Neutrophil (primary cell): Measurements from ENCODE around the gene HSP90B1.

Experiments
- H3K27ac ChIP-seq: fragments of 200-600 bp; sonication (generic); 2 replicates; pipeline ENCODE4 v1.5.1; 2016; ENCODE audit warnings: mild to moderate bottlenecking, moderate library complexity
- H3K27me3 ChIP-seq: fragments of 200-600 bp; sonication (generic); 2 replicates; pipeline ENCODE4 v1.6.0; 2016; ENCODE audit warnings: mild to moderate bottlenecking
- H3K36me3 ChIP-seq: fragments of 200-600 bp; sonication (generic); 2 replicates; pipeline ENCODE4 v1.5.1; 2017
- H3K4me1 ChIP-seq, 2 experiments: fragments of 200-600 bp in 1 of 2; sonication (generic) in 1 of 2; 1 replicate in 1 of 2; 2 replicates in 1 of 2; pipeline versions ENCODE4 v1.5.1 to v1.6.1; 2013 to 2016; ENCODE audit warnings: low read depth in 1 of 2, low read length in 1 of 2, mild to moderate bottlenecking in 1 of 2, moderate library complexity in 1 of 2; ENCODE audit not compliant: control insufficient read depth in 1 of 2, insufficient read depth in 1 of 2
- H3K4me3 ChIP-seq, 2 experiments: fragments of 200-600 bp in 1 of 2; sonication (generic) in 1 of 2; 1 replicate in 1 of 2; 2 replicates in 1 of 2; pipeline ENCODE4 v1.5.1; 2013 to 2016; ENCODE audit warnings: low read depth in 1 of 2, low read length in 1 of 2, mild to moderate bottlenecking in 1 of 2, moderate library complexity in 1 of 2
- H3K9me3 ChIP-seq: fragments of 200-600 bp; sonication (generic); 2 replicates; pipeline ENCODE4 v1.5.1; 2016
- TF ChIP-seq, protein P1 (sequence below): fragments of 200-600 bp; sonication (generic); IDR thresholded peaks from 2 replicates; pipeline ENCODE4 v1.5.1; 2016; ENCODE audit warnings: antibody characterized with exemption

The HSP90B1 gene

DNA sequence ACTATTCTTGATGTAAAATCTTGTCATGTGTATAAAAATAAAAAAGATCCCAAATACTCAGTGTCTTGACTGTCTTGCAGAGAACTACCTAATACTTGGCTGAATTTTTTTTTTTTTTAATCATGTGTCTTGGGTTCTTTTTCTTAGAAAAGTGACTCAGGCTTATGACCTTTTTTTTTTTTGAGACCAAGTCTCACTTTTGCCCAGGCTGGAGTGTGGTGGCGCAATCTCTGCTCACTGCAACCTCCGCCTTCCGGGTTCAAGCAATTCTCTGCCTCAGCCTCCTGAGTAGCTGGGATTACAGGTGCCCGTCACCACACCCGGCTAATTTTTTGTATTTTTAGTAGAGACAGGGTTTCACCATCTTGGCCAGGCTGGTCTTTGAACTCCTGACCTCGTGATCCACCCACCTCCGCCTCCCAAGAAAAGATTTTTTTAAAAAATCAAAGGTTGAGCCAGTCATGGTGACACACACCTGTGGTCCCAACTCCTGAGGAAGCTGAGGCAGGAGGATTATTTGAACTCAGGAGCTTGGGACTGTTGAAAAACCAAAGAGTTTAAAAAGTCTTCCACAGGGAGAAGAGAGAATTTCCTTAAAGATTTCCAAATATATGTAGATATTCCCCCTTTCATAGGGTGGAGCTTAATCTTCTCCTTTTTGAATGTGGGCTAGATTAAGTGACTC, 17.8 kb downstream of the HSP90B1 start:
- TF ChIP-seq, protein P1, sequence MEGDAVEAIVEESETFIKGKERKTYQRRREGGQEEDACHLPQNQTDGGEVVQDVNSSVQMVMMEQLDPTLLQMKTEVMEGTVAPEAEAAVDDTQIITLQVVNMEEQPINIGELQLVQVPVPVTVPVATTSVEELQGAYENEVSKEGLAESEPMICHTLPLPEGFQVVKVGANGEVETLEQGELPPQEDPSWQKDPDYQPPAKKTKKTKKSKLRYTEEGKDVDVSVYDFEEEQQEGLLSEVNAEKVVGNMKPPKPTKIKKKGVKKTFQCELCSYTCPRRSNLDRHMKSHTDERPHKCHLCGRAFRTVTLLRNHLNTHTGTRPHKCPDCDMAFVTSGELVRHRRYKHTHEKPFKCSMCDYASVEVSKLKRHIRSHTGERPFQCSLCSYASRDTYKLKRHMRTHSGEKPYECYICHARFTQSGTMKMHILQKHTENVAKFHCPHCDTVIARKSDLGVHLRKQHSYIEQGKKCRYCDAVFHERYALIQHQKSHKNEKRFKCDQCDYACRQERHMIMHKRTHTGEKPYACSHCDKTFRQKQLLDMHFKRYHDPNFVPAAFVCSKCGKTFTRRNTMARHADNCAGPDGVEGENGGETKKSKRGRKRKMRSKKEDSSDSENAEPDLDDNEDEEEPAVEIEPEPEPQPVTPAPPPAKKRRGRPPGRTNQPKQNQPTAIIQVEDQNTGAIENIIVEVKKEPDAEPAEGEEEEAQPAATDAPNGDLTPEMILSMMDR, result no peak
- Histone ChIP-seq H3K4me1 (no peaks in the 10 kb centered on the region), H3K36me3 (peaks cover 93% of the 10 kb centered on the region), H3K27me3 (no peaks in the 10 kb centered on the region), H3K9me3 (no peaks in the 10 kb centered on the region), H3K27ac (no peak overlapping the region), H3K4me3 (no peak overlapping the region)

DNA sequence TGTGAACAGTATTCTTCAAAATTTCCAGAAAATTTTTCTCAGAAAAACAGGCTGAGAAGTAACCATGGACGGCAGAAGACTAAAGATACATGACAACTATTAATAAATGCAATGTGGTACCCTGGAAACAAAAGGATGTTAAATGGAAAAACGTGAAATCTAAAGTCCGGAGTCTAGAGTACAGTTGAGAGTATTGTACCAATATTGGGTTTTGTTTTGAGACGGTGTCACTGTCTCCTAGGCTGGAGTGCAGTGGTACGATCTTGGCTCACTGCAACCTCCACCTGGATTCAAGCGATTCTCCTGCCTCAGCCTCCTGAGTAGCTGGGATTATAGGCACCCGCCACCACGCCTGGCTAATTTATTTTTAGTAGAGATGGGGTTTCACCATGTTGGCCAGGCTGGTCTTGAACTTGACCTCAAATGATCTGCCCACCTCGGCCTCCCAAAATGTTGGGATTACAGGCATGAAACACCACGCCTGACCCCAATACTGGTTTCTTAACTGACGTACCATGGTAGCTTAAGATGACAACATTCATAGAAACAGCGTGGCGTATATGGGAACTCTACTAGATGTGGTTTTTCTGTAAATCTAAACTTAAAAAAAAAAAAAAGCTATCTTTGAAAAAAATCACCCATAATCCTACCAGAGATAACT, 18.7 kb downstream of the HSP90B1 start:
- Histone ChIP-seq H3K36me3 (peaks cover 93% of the 10 kb centered on the region), H3K9me3 (no peaks in the 10 kb centered on the region), H3K4me1 (no peaks in the 10 kb centered on the region), H3K27me3 (no peaks in the 10 kb centered on the region), H3K27ac (no peak overlapping the region), H3K4me3 (no peak overlapping the region)
- TF ChIP-seq, protein P1, result no peak

DNA sequence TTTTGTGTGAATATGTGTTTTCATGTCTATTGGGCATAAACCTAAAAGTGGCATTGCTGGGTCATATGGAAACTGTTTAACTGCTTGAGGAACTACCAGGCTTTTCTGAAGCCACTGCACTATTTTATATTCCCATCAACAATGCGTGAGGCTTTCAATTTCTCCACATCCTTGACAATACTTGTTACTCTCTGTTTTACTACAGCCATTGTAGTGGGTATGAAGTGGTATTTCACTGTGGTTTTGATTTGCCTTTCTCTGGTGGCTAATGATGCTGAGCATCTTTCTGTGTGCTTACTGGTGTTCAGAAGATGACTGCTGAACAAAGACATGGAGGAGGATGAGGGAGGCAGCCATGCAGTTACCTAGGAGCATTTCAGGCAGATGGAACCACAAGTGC, 22.3 kb downstream of the HSP90B1 start:
- H3K9me3 ChIP-seq, result no peaks in the 10 kb centered on the region
- H3K27me3 ChIP-seq, result no peaks in the 10 kb centered on the region
- TF ChIP-seq, protein P1, result no peak
- H3K27ac ChIP-seq, result no peak overlapping the region
- peaks cover 11 to 14% of the 10 kb centered on the region in 2 experiments for H3K4me1 ChIP-seq
- H3K36me3 ChIP-seq, result peaks cover 60% of the 10 kb centered on the region
- H3K4me3 ChIP-seq, result no peak overlapping the region

DNA sequence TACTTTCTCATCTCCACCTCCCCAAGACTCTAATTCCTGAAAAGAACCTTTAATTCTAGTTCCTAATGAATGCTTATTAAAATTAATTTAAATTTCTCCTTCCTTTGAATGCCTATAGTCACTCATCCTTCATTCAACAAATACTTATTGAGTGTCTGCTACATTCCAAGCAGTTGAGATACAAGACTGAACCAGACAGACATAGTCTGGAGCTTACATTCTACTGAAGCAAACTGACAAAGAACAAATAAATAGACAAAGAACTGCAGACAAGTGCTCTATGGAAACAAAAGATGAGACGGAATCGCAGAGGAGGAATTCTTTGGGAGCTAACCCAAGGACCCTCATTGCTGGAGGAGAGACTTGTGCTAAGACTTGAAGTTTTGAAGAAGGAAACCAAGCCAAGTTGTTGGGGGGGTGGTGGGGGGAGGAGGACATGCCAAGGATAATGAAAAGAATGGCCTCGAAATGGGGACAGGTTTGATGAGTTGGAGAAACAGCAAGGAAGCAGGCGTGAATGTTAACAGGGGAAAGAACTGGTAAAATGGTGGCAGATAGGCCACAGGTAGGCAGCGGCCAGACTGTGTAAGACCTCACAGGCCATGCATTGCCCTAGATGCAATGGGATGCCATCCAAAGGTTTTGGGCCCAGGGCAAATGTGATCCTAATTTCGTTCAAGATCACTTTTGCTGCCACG, 25.8 kb downstream of the HSP90B1 start:
- no peaks in the 10 kb centered on the region for H3K9me3 ChIP-seq
- H3K4me1 ChIP-seq, result peaks cover 13 to 16% of the 10 kb centered on the region in 2 experiments
- TF ChIP-seq, protein P1, result no peak
- H3K4me3 ChIP-seq, result peak overlapping the region; percentile 80 to 86
- H3K27ac ChIP-seq, result peak overlapping the region; percentile 80
- no peaks in the 10 kb centered on the region for H3K27me3 ChIP-seq
- H3K36me3 ChIP-seq, result peaks cover 31% of the 10 kb centered on the region

DNA sequence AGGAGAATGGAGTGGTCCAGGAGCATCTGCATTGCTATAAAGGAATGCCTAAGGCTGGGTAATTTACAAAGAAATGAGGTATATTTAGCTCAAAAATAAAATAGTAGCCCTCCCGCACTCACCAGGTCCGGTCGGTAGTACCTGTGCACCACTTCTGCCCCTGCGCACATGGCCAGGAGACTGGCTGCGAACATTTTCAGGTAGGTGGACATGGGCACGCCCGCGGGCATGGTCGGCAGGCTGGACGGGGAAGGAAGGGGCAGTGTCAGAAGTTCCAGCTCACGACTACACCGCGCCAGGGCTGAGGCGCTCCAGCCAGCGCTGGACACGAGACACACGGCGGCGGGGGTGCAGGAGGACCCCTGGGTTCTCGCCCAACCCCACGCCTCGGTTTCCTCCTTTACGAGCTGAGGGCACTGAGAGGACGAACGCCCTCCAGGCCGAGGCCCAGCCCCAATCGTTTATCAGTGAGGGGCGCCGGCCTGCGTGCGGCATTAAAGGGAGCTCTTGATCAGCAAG, 26.4 kb downstream of the HSP90B1 start:
- TF ChIP-seq, protein P1, result no peak
- H3K9me3 ChIP-seq, result no peaks in the 10 kb centered on the region
- H3K27me3 ChIP-seq, result no peaks in the 10 kb centered on the region
- peak overlapping the region; percentile 80 to 86 for H3K4me3 ChIP-seq
- H3K4me1 ChIP-seq, result peaks cover 13 to 16% of the 10 kb centered on the region in 2 experiments
- H3K36me3 ChIP-seq, result peaks cover 27% of the 10 kb centered on the region
- H3K27ac ChIP-seq, result peak overlapping the region; percentile 80
